ENCODE results near the gene CNOT2.

The CNOT2 gene

DNA sequence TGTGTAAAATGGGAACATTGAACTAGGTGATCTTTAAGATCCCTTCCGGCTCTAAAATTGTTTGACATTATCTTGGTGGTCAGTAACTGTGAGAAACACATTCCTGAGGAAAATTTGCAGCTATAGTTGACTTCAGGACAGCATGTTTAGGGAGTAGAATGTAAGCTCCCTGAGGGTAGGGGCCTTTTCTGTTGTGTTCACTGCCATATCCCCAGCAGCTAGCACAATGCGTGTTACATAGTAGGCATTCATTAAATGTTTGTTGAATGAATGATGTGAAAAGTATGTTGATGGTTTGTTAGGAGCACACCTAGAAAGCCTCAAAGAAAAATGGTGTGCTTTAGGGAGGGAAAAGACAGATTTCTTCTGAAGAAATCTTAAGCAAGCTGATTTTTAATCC, 84.3 kb downstream of the CNOT2 start:
- TF ChIP-seq, protein P1, sequence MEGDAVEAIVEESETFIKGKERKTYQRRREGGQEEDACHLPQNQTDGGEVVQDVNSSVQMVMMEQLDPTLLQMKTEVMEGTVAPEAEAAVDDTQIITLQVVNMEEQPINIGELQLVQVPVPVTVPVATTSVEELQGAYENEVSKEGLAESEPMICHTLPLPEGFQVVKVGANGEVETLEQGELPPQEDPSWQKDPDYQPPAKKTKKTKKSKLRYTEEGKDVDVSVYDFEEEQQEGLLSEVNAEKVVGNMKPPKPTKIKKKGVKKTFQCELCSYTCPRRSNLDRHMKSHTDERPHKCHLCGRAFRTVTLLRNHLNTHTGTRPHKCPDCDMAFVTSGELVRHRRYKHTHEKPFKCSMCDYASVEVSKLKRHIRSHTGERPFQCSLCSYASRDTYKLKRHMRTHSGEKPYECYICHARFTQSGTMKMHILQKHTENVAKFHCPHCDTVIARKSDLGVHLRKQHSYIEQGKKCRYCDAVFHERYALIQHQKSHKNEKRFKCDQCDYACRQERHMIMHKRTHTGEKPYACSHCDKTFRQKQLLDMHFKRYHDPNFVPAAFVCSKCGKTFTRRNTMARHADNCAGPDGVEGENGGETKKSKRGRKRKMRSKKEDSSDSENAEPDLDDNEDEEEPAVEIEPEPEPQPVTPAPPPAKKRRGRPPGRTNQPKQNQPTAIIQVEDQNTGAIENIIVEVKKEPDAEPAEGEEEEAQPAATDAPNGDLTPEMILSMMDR (IDR thresholded peaks at IDR 0.05; ENCODE audit: low read depth, low read length): no peak
- TF ChIP-seq MYC (IDR thresholded peaks at IDR 0.05; ENCODE audit: low read depth, low read length): no peak
- TF ChIP-seq, protein P2, sequence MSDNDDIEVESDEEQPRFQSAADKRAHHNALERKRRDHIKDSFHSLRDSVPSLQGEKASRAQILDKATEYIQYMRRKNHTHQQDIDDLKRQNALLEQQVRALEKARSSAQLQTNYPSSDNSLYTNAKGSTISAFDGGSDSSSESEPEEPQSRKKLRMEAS (IDR thresholded peaks at IDR 0.05; ENCODE audit: low read depth, low read length): no peak
- no peak for TF ChIP-seq POLR2A (IDR thresholded peaks at IDR 0.05; ENCODE audit: extremely low read depth, insufficient read length)
- H3K4me3 ChIP-seq (ENCODE audit: low read depth, low read length): no peak overlapping the region
- DNase-seq (ENCODE audit: low read depth): no peak

DNA sequence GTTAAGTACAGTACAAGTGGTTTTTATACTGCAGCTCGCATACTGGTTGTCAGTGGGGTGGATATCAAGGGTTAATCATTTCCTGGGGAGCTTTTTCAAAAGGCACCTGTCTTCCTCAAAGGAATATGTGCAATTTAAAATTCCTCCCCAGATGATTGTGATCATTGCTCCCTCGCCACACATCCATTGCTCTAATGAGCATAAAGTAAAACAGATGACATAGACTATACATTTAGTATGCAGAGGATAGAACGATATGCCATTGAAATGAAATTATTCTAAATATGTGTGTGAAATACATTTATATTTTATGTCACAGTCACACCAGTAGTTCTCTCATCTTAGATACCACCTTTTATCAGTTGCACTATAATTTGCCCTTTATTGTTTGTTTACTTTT, 86.5 kb downstream of the CNOT2 start:
- H3K4me3 ChIP-seq (ENCODE audit: low read depth, low read length): no peak overlapping the region
- TF ChIP-seq, protein P2 (IDR thresholded peaks at IDR 0.05; ENCODE audit: low read depth, low read length): no peak
- no peak for TF ChIP-seq MYC (IDR thresholded peaks at IDR 0.05; ENCODE audit: low read depth, low read length)
- no peak for TF ChIP-seq POLR2A (IDR thresholded peaks at IDR 0.05; ENCODE audit: extremely low read depth, insufficient read length)
- TF ChIP-seq, protein P1 (IDR thresholded peaks at IDR 0.05; ENCODE audit: low read depth, low read length): no peak
- DNase-seq (ENCODE audit: low read depth): no peak

DNA sequence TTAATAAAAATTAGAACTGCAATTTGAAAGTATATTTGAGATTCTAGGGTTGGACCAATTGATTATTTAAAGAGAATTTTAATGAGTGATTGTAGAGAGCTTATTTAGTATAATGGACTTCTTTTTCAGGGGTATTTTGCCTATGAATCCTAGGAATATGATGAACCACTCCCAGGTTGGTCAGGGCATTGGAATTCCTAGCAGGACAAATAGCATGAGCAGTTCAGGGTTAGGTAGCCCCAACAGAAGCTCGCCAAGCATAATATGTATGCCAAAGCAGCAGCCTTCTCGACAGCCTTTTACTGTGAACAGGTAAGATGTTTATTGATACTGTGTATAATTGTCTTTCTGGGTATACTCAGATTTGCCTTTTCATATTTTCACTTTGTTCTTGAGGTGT, 86.9 kb downstream of the CNOT2 start:
- TF ChIP-seq, protein P1 (IDR thresholded peaks at IDR 0.05; ENCODE audit: low read depth, low read length): no peak
- TF ChIP-seq POLR2A (IDR thresholded peaks at IDR 0.05; ENCODE audit: extremely low read depth, insufficient read length) (no peak), MYC (IDR thresholded peaks at IDR 0.05; ENCODE audit: low read depth, low read length) (no peak)
- TF ChIP-seq, protein P2 (IDR thresholded peaks at IDR 0.05; ENCODE audit: low read depth, low read length): no peak
- DNase-seq (ENCODE audit: low read depth): no peak
- H3K4me3 ChIP-seq (ENCODE audit: low read depth, low read length): no peak overlapping the region

DNA sequence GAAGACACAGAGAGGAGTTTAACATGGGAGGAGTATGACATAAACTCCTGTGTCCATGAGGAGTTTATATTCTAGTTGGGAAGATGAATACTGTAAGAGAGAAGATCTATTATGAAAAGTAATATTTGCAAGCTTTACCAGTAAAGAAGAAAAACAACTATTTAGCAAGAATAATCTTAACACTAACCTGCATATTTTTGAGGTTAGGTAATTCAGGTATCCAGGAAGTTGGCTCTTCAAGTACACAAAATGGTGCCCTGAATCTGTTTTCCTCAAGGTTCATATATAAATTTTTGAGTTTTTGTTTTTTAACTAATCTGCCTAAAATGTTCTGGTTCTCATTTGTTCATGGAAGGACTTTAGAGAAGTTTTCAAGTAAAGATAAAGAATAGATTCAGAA, 89.0 kb downstream of the CNOT2 start:
- DNase-seq (ENCODE audit: low read depth): no peak
- TF ChIP-seq MYC (IDR thresholded peaks at IDR 0.05; ENCODE audit: low read depth, low read length) (no peak), POLR2A (IDR thresholded peaks at IDR 0.05; ENCODE audit: extremely low read depth, insufficient read length) (no peak)
- TF ChIP-seq, protein P2 (IDR thresholded peaks at IDR 0.05; ENCODE audit: low read depth, low read length): no peak
- TF ChIP-seq, protein P1 (IDR thresholded peaks at IDR 0.05; ENCODE audit: low read depth, low read length): no peak
- no peak overlapping the region for H3K4me3 ChIP-seq (ENCODE audit: low read depth, low read length)

DNA sequence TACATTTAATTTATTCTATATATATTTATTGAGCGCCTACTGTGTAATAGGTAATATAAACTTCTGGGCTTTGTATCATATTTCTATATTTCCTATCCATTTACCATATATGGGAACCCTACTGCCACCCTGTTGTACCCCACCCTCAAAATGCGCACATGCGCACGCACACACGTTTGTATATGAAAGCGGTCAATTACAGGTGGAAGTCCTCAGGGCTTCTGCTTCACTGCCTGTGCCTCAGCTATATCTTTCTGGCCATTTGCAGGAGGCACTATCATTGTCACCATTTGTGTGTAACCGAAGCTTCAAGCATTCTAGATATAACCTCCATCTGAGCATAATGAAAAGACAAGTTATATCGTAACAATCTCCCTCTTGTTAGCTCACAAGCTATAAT, 91.5 kb downstream of the CNOT2 start:
- no peak for DNase-seq (ENCODE audit: low read depth)
- TF ChIP-seq, protein P2 (IDR thresholded peaks at IDR 0.05; ENCODE audit: low read depth, low read length): no peak
- TF ChIP-seq MYC (IDR thresholded peaks at IDR 0.05; ENCODE audit: low read depth, low read length) (no peak), POLR2A (IDR thresholded peaks at IDR 0.05; ENCODE audit: extremely low read depth, insufficient read length) (no peak)
- TF ChIP-seq, protein P1 (IDR thresholded peaks at IDR 0.05; ENCODE audit: low read depth, low read length): no peak
- no peak overlapping the region for H3K4me3 ChIP-seq (ENCODE audit: low read depth, low read length)

DNA sequence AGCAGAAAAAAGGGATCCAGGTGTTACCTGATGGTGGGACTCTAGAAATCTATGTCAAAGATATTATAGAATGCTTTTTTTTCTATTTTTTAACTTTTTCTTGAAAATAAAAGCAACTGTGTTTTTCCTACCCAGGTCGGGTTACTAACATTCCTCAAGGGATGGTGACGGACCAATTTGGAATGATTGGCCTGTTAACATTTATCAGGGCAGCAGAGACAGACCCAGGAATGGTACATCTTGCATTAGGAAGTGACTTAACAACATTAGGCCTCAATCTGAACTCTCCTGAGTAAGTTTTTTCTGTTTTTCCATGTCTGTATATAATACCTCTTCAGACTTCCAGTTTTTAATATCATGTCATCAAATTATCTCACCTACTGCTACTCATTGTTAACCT, 95.3 kb downstream of the CNOT2 start:
- TF ChIP-seq, protein P2 (IDR thresholded peaks at IDR 0.05; ENCODE audit: low read depth, low read length): no peak
- TF ChIP-seq, protein P1 (IDR thresholded peaks at IDR 0.05; ENCODE audit: low read depth, low read length): no peak
- TF ChIP-seq MYC (IDR thresholded peaks at IDR 0.05; ENCODE audit: low read depth, low read length): no peak
- TF ChIP-seq POLR2A (IDR thresholded peaks at IDR 0.05; ENCODE audit: extremely low read depth, insufficient read length): no peak
- H3K4me3 ChIP-seq (ENCODE audit: low read depth, low read length): no peak overlapping the region
- DNase-seq (ENCODE audit: low read depth): no peak
